Endothelial cell of umbilical vein (primary cell): ENCODE data around the gene UNCX.

ENCODE experiments used
- EZH2 ChIP-seq: IDR thresholded peaks from 2 replicates; pipeline ENCODE4 v1.6.1; 2012; ENCODE audit warnings: borderline replicate concordance, low read depth, mild to moderate bottlenecking, moderate library complexity, low read length, inconsistent platforms; ENCODE audit not compliant: severe bottlenecking
- FOS ChIP-seq: IDR thresholded peaks from 2 replicates; pipeline ENCODE4 v1.6.1; 2011; ENCODE audit warnings: mild to moderate bottlenecking, low read length, moderate library complexity, borderline replicate concordance; ENCODE audit not compliant: insufficient read depth
- POLR2AphosphoS5 ChIP-seq: IDR thresholded peaks from 2 replicates; pipeline ENCODE4 v1.6.1; 2012; ENCODE audit warnings: low read depth, mild to moderate bottlenecking, control low read depth, low read length, moderate library complexity; ENCODE audit not compliant: insufficient read depth
- TF ChIP-seq, protein P1 (sequence below), 2 donors: IDR thresholded peaks; 1 replicate in 1 of 2; 2 replicates in 1 of 2; pipeline ENCODE4 v1.5.1; 2011; ENCODE audit warnings: low read length in 2 of 2, mild to moderate bottlenecking in 2 of 2, moderate library complexity in 2 of 2, control low read depth in 1 of 2, inconsistent platforms in 1 of 2, low read depth in 1 of 2; ENCODE audit not compliant: insufficient read depth in 1 of 2; ENCODE audit errors: extremely low read depth in 1 of 2

DNA sequence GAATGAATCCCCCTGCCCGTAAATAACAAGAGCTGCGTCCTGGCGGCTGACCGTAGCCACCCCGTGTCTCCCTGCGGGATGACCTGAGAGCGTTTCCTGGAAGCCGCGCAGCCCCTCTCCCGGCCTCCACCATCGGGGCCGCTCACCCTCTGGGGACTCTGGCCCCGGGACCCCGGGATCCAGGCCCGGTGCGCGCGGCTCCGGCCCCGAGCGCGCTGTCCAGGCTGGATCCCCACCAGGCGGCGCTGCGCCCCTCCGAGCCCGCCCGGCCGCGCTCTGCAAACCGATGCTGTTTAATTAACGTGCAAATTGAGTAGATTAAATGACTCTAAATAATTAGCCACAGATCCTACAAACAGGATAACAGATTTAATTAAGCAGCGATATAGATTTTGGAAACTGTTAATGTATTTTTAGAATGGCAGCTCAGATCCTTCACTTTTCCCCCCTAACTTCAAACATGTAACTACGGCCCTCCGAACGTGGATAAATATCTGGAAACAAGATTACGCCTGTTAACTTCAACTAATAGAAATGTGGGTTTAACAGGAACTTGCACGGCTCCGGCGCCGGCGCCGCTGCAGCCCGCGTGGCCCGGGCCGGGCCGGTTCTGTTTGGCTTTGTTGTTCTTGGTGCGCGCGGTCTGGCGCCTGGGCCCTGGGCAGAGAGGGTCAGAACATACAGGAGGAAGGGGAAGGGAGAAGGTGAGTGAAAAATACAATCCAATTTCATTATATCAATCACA, 7.1 kb upstream of the UNCX start:
- TF ChIP-seq, protein P1, sequence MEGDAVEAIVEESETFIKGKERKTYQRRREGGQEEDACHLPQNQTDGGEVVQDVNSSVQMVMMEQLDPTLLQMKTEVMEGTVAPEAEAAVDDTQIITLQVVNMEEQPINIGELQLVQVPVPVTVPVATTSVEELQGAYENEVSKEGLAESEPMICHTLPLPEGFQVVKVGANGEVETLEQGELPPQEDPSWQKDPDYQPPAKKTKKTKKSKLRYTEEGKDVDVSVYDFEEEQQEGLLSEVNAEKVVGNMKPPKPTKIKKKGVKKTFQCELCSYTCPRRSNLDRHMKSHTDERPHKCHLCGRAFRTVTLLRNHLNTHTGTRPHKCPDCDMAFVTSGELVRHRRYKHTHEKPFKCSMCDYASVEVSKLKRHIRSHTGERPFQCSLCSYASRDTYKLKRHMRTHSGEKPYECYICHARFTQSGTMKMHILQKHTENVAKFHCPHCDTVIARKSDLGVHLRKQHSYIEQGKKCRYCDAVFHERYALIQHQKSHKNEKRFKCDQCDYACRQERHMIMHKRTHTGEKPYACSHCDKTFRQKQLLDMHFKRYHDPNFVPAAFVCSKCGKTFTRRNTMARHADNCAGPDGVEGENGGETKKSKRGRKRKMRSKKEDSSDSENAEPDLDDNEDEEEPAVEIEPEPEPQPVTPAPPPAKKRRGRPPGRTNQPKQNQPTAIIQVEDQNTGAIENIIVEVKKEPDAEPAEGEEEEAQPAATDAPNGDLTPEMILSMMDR (IDR thresholded peaks at IDR 0.05; ENCODE audit: extremely low read depth in 1 of 2, insufficient read depth in 1 of 2, low read depth in 1 of 2, low read length in 2 of 2): peak; percentile 74 to 77
- TF ChIP-seq EZH2: no peak
- TF ChIP-seq POLR2AphosphoS5: no peak
- TF ChIP-seq FOS: no peak
